CD14-positive monocyte (primary cell): ENCODE measurements around the gene SLC4A5. TPM values are rescaled to one million over a fixed set of nuclear protein-coding genes. Genes with fewer than 3 reads are reported as not detected.

ENCODE experiments used
- DNase-seq, 3 donors: peaks; one replicate each; pipeline ENCODE4 v3.0.0-alpha.2; 2011 to 2022
- H2AFZ ChIP-seq: 2 replicates; pipeline ENCODE4 v1.6.0; 2012; ENCODE audit warnings: mild to moderate bottlenecking, low read depth, low read length, inconsistent platforms; ENCODE audit not compliant: insufficient read depth, poor library complexity, severe bottlenecking
- H3K27ac ChIP-seq, 2 donors: 1 replicate in 1 of 2; 2 replicates in 1 of 2; pipeline ENCODE4 v1.5.1; 2012 to 2013; ENCODE audit warnings: low read length in 2 of 2, control low read depth in 1 of 2, inconsistent platforms in 1 of 2, low read depth in 1 of 2, mild to moderate bottlenecking in 1 of 2
- H3K27me3 ChIP-seq, 2 donors: one replicate each; pipeline versions ENCODE4 v1.6.0 to v1.6.1; 2011 to 2013; ENCODE audit warnings: low read length in 2 of 2; ENCODE audit not compliant: control insufficient read depth in 2 of 2, insufficient read depth in 2 of 2
- H3K36me3 ChIP-seq, 2 donors: replicated peaks in 1 of 2; 1 replicate in 1 of 2; 2 replicates in 1 of 2; pipeline versions ENCODE4 v1.5.1 to v1.6.1; 2012 to 2013; ENCODE audit warnings: low read length in 2 of 2, control low read depth in 1 of 2, inconsistent platforms in 1 of 2, mild to moderate bottlenecking in 1 of 2; ENCODE audit not compliant: insufficient read depth in 2 of 2, control insufficient read depth in 1 of 2
- H3K4me1 ChIP-seq, 2 donors: 1 replicate in 1 of 2; 2 replicates in 1 of 2; pipeline versions ENCODE4 v1.5.1 to v1.6.1; 2012 to 2013; ENCODE audit warnings: low read length in 2 of 2, control low read depth in 1 of 2, inconsistent platforms in 1 of 2, mild to moderate bottlenecking in 1 of 2, moderate library complexity in 1 of 2; ENCODE audit not compliant: insufficient read depth in 2 of 2, control insufficient read depth in 1 of 2
- H3K4me2 ChIP-seq: replicated peaks from 2 replicates; pipeline ENCODE3; 2012; ENCODE audit warnings: low read length, moderate library complexity, mild to moderate bottlenecking; ENCODE audit not compliant: poor library complexity, severe bottlenecking; ENCODE audit errors: extremely low read depth
- H3K4me3 ChIP-seq, 3 experiments: fragments of 200-600 bp in 1 of 3; sonication (generic) in 1 of 3; replicated peaks in 1 of 3; 1 replicate in 2 of 3; 2 replicates in 1 of 3; pipeline ENCODE4 v1.5.1; 2011 to 2013; ENCODE audit warnings: low read length in 3 of 3, mild to moderate bottlenecking in 3 of 3, control low read depth in 2 of 3, low read depth in 2 of 3, inconsistent platforms in 1 of 3, moderate library complexity in 1 of 3
- H3K79me2 ChIP-seq: 2 replicates; pipeline ENCODE4 v1.6.0; 2012; ENCODE audit warnings: mild to moderate bottlenecking, control low read depth, inconsistent platforms, low read length, moderate library complexity; ENCODE audit not compliant: insufficient read depth
- H3K9ac ChIP-seq: 2 replicates; pipeline ENCODE4 v1.6.0; 2017; ENCODE audit warnings: low read length, mild to moderate bottlenecking; ENCODE audit not compliant: insufficient read depth, poor library complexity, severe bottlenecking
- H3K9me3 ChIP-seq, 2 donors: replicated peaks in 1 of 2; 1 replicate in 1 of 2; 2 replicates in 1 of 2; pipeline versions ENCODE4 v1.5.1 to v1.6.1; 2012 to 2013; ENCODE audit warnings: low read length in 2 of 2, control low read depth in 1 of 2; ENCODE audit not compliant: control insufficient read depth in 1 of 2, insufficient read depth in 1 of 2
- H4K20me1 ChIP-seq: 2 replicates; pipeline ENCODE4 v1.6.0; 2012; ENCODE audit warnings: mild to moderate bottlenecking, low read length, control low read depth, moderate library complexity; ENCODE audit not compliant: insufficient read depth
- H3K27ac Mint-ChIP-seq, 7 donors: one replicate each; pipeline ENCODE4 v1.8.0; 2020; ENCODE audit warnings: mild to moderate bottlenecking in 7 of 7, mixed read lengths in 7 of 7, moderate library complexity in 6 of 7, inconsistent platforms in 2 of 7
- H3K27me3 Mint-ChIP-seq, 3 donors: one replicate each; pipeline ENCODE4 v1.8.0; 2021 to 2022; ENCODE audit warnings: low read depth in 3 of 3, mild to moderate bottlenecking in 3 of 3, mixed read lengths in 3 of 3, moderate library complexity in 3 of 3, inconsistent platforms in 1 of 3
- H3K36me3 Mint-ChIP-seq, 2 donors: one replicate each; pipeline ENCODE4 v1.8.0; 2020; ENCODE audit warnings: mixed read lengths in 2 of 2, inconsistent platforms in 1 of 2, mild to moderate bottlenecking in 1 of 2
- H3K4me1 Mint-ChIP-seq: one replicate; pipeline ENCODE4 v1.8.0; 2020; ENCODE audit warnings: mild to moderate bottlenecking, mixed read lengths
- H3K4me3 Mint-ChIP-seq, 2 donors: one replicate each; pipeline ENCODE4 v1.8.0; 2020; ENCODE audit warnings: mild to moderate bottlenecking in 2 of 2, mixed read lengths in 2 of 2, moderate library complexity in 1 of 2
- H3K9me3 Mint-ChIP-seq, 7 donors: one replicate each; pipeline ENCODE4 v1.8.0; 2020 to 2022; ENCODE audit warnings: mixed read lengths in 7 of 7, mild to moderate bottlenecking in 6 of 7, moderate library complexity in 6 of 7, inconsistent platforms in 2 of 7
- WGBS: methylation state at CpG from one replicate; pipeline ENCODE4 v1.1.5; 2013; ENCODE audit warnings: missing lambda C conversion rate; ENCODE audit not compliant: insufficient coverage; 5-methylcytosine and 5-hydroxymethylcytosine counted together
- intact Hi-C, 2 donors: fragments of 100-400 bp; cut with micrococcal nuclease; formaldehyde crosslinking; loops; one replicate each; pipeline versions ENCODE4 v1.15.0 to v1.15.1; 2023
- polyA plus RNA-seq, 3 donors: library from polyadenylated mRNA; depleted of rRNA in 1 of 3; unstranded in 2 of 3; stranded (reverse) in 1 of 3; fragments of 300-500 nt in 2 of 3; fragments of >200 nt in 1 of 3; fragmentation: Illumina TruSeq in 2 of 3; gene quantifications; 1 replicate in 2 of 3; 2 replicates in 1 of 3; pipeline ENCODE4 v1.2.3, GENCODE V29; 2012 to 2021
- TF ChIP-seq, protein P1 (sequence below): fragments of 200-600 bp; IDR thresholded peaks from one replicate; pipeline ENCODE4 v1.8.0; 2022; ENCODE audit warnings: antibody characterized with exemption, mild to moderate bottlenecking

Gene SLC4A5
- polyA plus RNA-seq, 3 donors, result 0.10 to 1.1 TPM; not detected in 1

DNA sequence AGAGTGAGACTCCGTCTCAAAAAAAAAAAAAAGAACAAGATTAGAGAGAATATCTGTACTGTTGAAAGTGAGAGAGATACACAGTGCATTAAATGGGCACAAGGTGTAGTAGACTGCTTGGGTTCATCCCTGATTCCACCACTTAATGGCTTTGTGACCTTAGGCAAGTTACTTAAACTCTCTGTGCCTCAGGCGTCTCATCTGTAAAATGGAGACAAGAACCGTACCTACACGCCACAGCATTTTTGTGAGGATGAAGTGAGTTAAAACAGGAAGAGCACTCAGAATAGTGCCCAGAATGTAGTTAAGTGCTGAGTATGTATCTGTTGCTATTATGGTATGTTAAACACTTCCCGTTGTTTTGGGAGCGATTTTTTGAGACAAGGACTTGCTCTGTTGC is 80.5 kb downstream of the SLC4A5 start:
- 100% methylated on average over 5 of the region's 6 CpGs for WGBS
- no peaks in the 10 kb centered on the region for H3K36me3 Mint-ChIP-seq
- no peaks in the 10 kb centered on the region for H3K4me1 ChIP-seq
- no peak overlapping the region for H3K4me3 ChIP-seq
- H3K27ac ChIP-seq, result no peak overlapping the region
- no peaks in the 10 kb centered on the region for H3K9me3 ChIP-seq
- no peaks in the 10 kb centered on the region for H3K36me3 ChIP-seq
- no peak overlapping the region for H2AFZ ChIP-seq
- no peaks in the 10 kb centered on the region for H3K79me2 ChIP-seq
- peaks cover 0 to 3% (median 2%) of the 10 kb centered on the region in 3 donors for H3K27me3 Mint-ChIP-seq
- peaks cover 5% of the 10 kb centered on the region for H3K4me1 Mint-ChIP-seq
- H3K9ac ChIP-seq, result no peak overlapping the region
- no peak overlapping the region for H3K4me2 ChIP-seq
- H3K27ac Mint-ChIP-seq, result no peak overlapping the region
- no peaks in the 10 kb centered on the region for H3K27me3 ChIP-seq
- intact Hi-C loops, result no loop called here
- no peaks in the 10 kb centered on the region for H3K9me3 Mint-ChIP-seq
- no peaks in the 10 kb centered on the region for H4K20me1 ChIP-seq
- H3K4me3 Mint-ChIP-seq, result no peak overlapping the region
- TF ChIP-seq, protein P1, sequence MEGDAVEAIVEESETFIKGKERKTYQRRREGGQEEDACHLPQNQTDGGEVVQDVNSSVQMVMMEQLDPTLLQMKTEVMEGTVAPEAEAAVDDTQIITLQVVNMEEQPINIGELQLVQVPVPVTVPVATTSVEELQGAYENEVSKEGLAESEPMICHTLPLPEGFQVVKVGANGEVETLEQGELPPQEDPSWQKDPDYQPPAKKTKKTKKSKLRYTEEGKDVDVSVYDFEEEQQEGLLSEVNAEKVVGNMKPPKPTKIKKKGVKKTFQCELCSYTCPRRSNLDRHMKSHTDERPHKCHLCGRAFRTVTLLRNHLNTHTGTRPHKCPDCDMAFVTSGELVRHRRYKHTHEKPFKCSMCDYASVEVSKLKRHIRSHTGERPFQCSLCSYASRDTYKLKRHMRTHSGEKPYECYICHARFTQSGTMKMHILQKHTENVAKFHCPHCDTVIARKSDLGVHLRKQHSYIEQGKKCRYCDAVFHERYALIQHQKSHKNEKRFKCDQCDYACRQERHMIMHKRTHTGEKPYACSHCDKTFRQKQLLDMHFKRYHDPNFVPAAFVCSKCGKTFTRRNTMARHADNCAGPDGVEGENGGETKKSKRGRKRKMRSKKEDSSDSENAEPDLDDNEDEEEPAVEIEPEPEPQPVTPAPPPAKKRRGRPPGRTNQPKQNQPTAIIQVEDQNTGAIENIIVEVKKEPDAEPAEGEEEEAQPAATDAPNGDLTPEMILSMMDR, result no peak
- DNase-seq, result no peak

GRCh38 chr2:74261204-74261864 is 81.9 kb downstream of the SLC4A5 start:
- Mint-ChIP-seq H3K4me3 (no peak overlapping the region), H3K4me1 (peaks cover 5% of the 10 kb centered on the region), H3K27ac (no peak overlapping the region), H3K9me3 (no peaks in the 10 kb centered on the region), H3K36me3 (no peaks in the 10 kb centered on the region), H3K27me3 (peaks cover 0 to 3% (median 2%) of the 10 kb centered on the region in 3 donors)
- Histone ChIP-seq H3K9ac (no peak overlapping the region), H3K4me2 (no peak overlapping the region), H4K20me1 (no peaks in the 10 kb centered on the region), H3K9me3 (no peaks in the 10 kb centered on the region), H3K4me3 (no peak overlapping the region), H3K4me1 (no peaks in the 10 kb centered on the region), H3K79me2 (no peaks in the 10 kb centered on the region), H3K27ac (no peak overlapping the region), H3K36me3 (no peaks in the 10 kb centered on the region), H3K27me3 (no peaks in the 10 kb centered on the region), H2AFZ (no peak overlapping the region)
- no peak for DNase-seq
- 88% methylated on average over 2 of the region's 6 CpGs for WGBS
- TF ChIP-seq, protein P1, result no peak
- intact Hi-C loops, result no loop called here
